GM10266 (cell line): ENCODE data around the gene SNX1.

ENCODE experiments used
- DNase-seq: peaks from one replicate; pipeline ENCODE4 v3.0.0; 2012; ENCODE audit errors: extremely low spot score
- TF ChIP-seq, protein P1 (sequence below): IDR thresholded peaks from 2 replicates; pipeline ENCODE4 v1.5.1; 2012; ENCODE audit warnings: mild to moderate bottlenecking, low read depth; ENCODE audit not compliant: control insufficient read depth, insufficient read depth; ENCODE audit errors: missing control alignments

Gene SNX1

GRCh38 chr15:64187396-64188191 is 91.8 kb downstream of the SNX1 start:
- TF ChIP-seq, protein P1, sequence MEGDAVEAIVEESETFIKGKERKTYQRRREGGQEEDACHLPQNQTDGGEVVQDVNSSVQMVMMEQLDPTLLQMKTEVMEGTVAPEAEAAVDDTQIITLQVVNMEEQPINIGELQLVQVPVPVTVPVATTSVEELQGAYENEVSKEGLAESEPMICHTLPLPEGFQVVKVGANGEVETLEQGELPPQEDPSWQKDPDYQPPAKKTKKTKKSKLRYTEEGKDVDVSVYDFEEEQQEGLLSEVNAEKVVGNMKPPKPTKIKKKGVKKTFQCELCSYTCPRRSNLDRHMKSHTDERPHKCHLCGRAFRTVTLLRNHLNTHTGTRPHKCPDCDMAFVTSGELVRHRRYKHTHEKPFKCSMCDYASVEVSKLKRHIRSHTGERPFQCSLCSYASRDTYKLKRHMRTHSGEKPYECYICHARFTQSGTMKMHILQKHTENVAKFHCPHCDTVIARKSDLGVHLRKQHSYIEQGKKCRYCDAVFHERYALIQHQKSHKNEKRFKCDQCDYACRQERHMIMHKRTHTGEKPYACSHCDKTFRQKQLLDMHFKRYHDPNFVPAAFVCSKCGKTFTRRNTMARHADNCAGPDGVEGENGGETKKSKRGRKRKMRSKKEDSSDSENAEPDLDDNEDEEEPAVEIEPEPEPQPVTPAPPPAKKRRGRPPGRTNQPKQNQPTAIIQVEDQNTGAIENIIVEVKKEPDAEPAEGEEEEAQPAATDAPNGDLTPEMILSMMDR, result no peak
- no peak for DNase-seq
